Activated naive CD4-positive, alpha-beta T cell treated with anti-CD3 and anti-CD28 coated beads for 36 hours (primary cell): ENCODE data around the gene ALKBH3. TPM values are rescaled to one million over a fixed set of nuclear protein-coding genes. Genes with fewer than 3 reads are reported as not detected.

ENCODE experiments used
- CTCF ChIA-PET: fragments of 350-600 bp; sonication (Branson Sonifier 250); formaldehyde crosslinking; loops from one replicate; lab custom pipeline; 2021; ENCODE audit warnings: antibody characterized with exemption; lab: Charles Lee
- DNase-seq: peaks from one replicate; pipeline ENCODE4 v3.0.0-alpha.2; 2020
- H3K27ac Mint-ChIP-seq: one replicate; pipeline ENCODE4 v1.8.0; 2021; ENCODE audit warnings: mild to moderate bottlenecking, mixed read lengths
- H3K27me3 Mint-ChIP-seq: one replicate; pipeline ENCODE4 v1.8.0; 2021; ENCODE audit warnings: low read depth, mixed read lengths
- H3K36me3 Mint-ChIP-seq: one replicate; pipeline ENCODE4 v1.8.0; 2021; ENCODE audit warnings: low read depth, mixed read lengths
- H3K4me1 Mint-ChIP-seq: one replicate; pipeline ENCODE4 v1.8.0; 2021; ENCODE audit warnings: low read depth, mixed read lengths
- H3K4me3 Mint-ChIP-seq: one replicate; pipeline ENCODE4 v1.8.0; 2021; ENCODE audit warnings: mild to moderate bottlenecking, moderate library complexity, mixed read lengths
- H3K9me3 Mint-ChIP-seq: one replicate; pipeline ENCODE4 v1.8.0; 2021; ENCODE audit warnings: mixed read lengths
- intact Hi-C: fragments of 100-400 bp; cut with micrococcal nuclease; formaldehyde crosslinking; loops from one replicate; pipeline ENCODE4 v1.15.1; 2023
- total RNA-seq, 2 experiments: library from RNA; stranded (reverse); gene quantifications; one replicate each; pipeline ENCODE4 v1.2.3, GENCODE V29; 2021

ALKBH3 gene
- total RNA-seq, 2 experiments from 2014 or later: 33.5 to 36.6 TPM

- H3K4me3 Mint-ChIP-seq: no peak overlapping the region
These were observed 19.5 kb upstream of the ALKBH3 start for GRCh38 chr11:43861141-43861540.

GRCh38 chr11:43866520-43866919 lies 14.1 kb upstream of the ALKBH3 start:
- intact Hi-C loops: loop anchor here (5.0 kb wide), 3 partner anchors 326 to 554 kb away; partner anchors contain the start of genes API5 and TTC17
- H3K27me3 Mint-ChIP-seq: peaks cover 25% of the 10 kb centered on the region
- no peak for DNase-seq
- no peaks in the 10 kb centered on the region for H3K36me3 Mint-ChIP-seq
- CTCF ChIA-PET: interaction anchor here (0.9 kb wide), 1 partner anchor 15 kb away, joined by 5 read pairs; no protein-coding TSS in a partner anchor
- H3K4me1 Mint-ChIP-seq: peaks cover 28% of the 10 kb centered on the region
- H3K27ac Mint-ChIP-seq: no peak overlapping the region
- H3K9me3 Mint-ChIP-seq: no peaks in the 10 kb centered on the region
- no peak overlapping the region for H3K4me3 Mint-ChIP-seq

More at GRCh38 chr11:43861141-43861540, 19.5 kb upstream of the ALKBH3 start:
- peaks cover 6% of the 10 kb centered on the region for H3K9me3 Mint-ChIP-seq
- H3K4me1 Mint-ChIP-seq: peaks cover 6% of the 10 kb centered on the region
- H3K36me3 Mint-ChIP-seq: peaks cover under 1% of the 10 kb centered on the region
- DNase-seq: no peak
- H3K27me3 Mint-ChIP-seq: peaks cover 10% of the 10 kb centered on the region
- no peak overlapping the region for H3K27ac Mint-ChIP-seq
- CTCF ChIA-PET: interaction anchor here (1.5 kb wide), 1 partner anchor 9 kb away, joined by 4 read pairs; no protein-coding TSS in a partner anchor
- intact Hi-C loops: no loop called here

- Mint-ChIP-seq H3K4me1 (peaks cover 28% of the 10 kb centered on the region), H3K27me3 (peaks cover 28% of the 10 kb centered on the region), H3K4me3 (no peak overlapping the region), H3K36me3 (no peaks in the 10 kb centered on the region), H3K27ac (no peak overlapping the region), H3K9me3 (no peaks in the 10 kb centered on the region)
- DNase-seq: no peak
- CTCF ChIA-PET: interaction anchor here (0.9 kb wide), 1 partner anchor 16 kb away, joined by 5 read pairs; no protein-coding TSS in a partner anchor
- intact Hi-C loops: loop anchor here (5.0 kb wide), 3 partner anchors 325 to 555 kb away; partner anchors contain the start of genes API5 and TTC17
These were observed 13.7 kb upstream of the ALKBH3 start for GRCh38 chr11:43866969-43867368.

GRCh38 chr11:43868852-43869567 lies 11.6 kb upstream of the ALKBH3 start:
- Mint-ChIP-seq H3K4me3 (no peak overlapping the region), H3K9me3 (no peaks in the 10 kb centered on the region), H3K27ac (peak overlapping the region; percentile 28), H3K27me3 (peaks cover 46% of the 10 kb centered on the region), H3K36me3 (no peaks in the 10 kb centered on the region), H3K4me1 (peaks cover 24% of the 10 kb centered on the region)
- CTCF ChIA-PET: interaction anchor here (0.9 to 1.8 kb wide), 3 partner anchors 12 to 21 kb away, joined by 3 to 6 read pairs (median 3); no protein-coding TSS in a partner anchor
- intact Hi-C loops: loop anchor here (1.0 to 5.0 kb wide), 10 partner anchors 11 to 706 kb away; partner anchors contain the start of genes ALKBH3, API5, HSD17B12 and TTC17
- peak; percentile 70 for DNase-seq

- Mint-ChIP-seq H3K27me3 (peaks cover 46% of the 10 kb centered on the region), H3K36me3 (no peaks in the 10 kb centered on the region), H3K4me1 (peaks cover 22% of the 10 kb centered on the region), H3K9me3 (no peaks in the 10 kb centered on the region), H3K27ac (no peak overlapping the region), H3K4me3 (no peak overlapping the region)
- CTCF ChIA-PET: no interaction called here
- DNase-seq: no peak
- intact Hi-C loops: no loop called here
These were observed 9.6 kb upstream of the ALKBH3 start for GRCh38 chr11:43871051-43871450.

GRCh38 chr11:43872995-43873394 lies 7.6 kb upstream of the ALKBH3 start:
- peaks cover 40% of the 10 kb centered on the region for H3K27me3 Mint-ChIP-seq
- intact Hi-C loops: no loop called here

GRCh38 chr11:43874078-43874477 lies 6.6 kb upstream of the ALKBH3 start:
- peaks cover 40% of the 10 kb centered on the region for H3K27me3 Mint-ChIP-seq

More at GRCh38 chr11:43872995-43873394, 7.6 kb upstream of the ALKBH3 start:
- CTCF ChIA-PET: interaction anchor here (0.7 to 2.1 kb wide), 3 partner anchors 16 to 521 kb away, joined by 3 to 14 read pairs (median 3); no protein-coding TSS in a partner anchor
- Mint-ChIP-seq H3K27ac (no peak overlapping the region), H3K4me3 (no peak overlapping the region), H3K36me3 (no peaks in the 10 kb centered on the region), H3K4me1 (peaks cover 18% of the 10 kb centered on the region), H3K9me3 (no peaks in the 10 kb centered on the region)
- no peak for DNase-seq

GRCh38 chr11:43874738-43875137 lies 5.9 kb upstream of the ALKBH3 start:
- CTCF ChIA-PET: interaction anchor here (0.5 kb wide), 1 partner anchor 21 kb away, joined by 3 read pairs; no protein-coding TSS in a partner anchor
- Mint-ChIP-seq H3K36me3 (no peaks in the 10 kb centered on the region), H3K4me1 (peaks cover 1% of the 10 kb centered on the region), H3K4me3 (no peak overlapping the region), H3K27ac (no peak overlapping the region), H3K9me3 (no peaks in the 10 kb centered on the region), H3K27me3 (peaks cover 40% of the 10 kb centered on the region)
- intact Hi-C loops: no loop called here
- DNase-seq: no peak

More at GRCh38 chr11:43874078-43874477, 6.6 kb upstream of the ALKBH3 start:
- intact Hi-C loops: no loop called here
- Mint-ChIP-seq H3K4me1 (peaks cover 8% of the 10 kb centered on the region), H3K4me3 (no peak overlapping the region), H3K36me3 (no peaks in the 10 kb centered on the region), H3K27ac (no peak overlapping the region), H3K9me3 (no peaks in the 10 kb centered on the region)
- CTCF ChIA-PET: interaction anchor here (2.1 kb wide), 1 partner anchor 15 kb away, joined by 14 read pairs; no protein-coding TSS in a partner anchor
- no peak for DNase-seq

GRCh38 chr11:43879789-43880639 lies 617 bp upstream of the ALKBH3 start:
- intact Hi-C loops: loop anchor here (1.0 to 10.0 kb wide), 6 partner anchors 11 to 569 kb away; partner anchors contain the start of genes ACCS, API5, HSD17B12 and TTC17
- H3K4me1 Mint-ChIP-seq: peaks cover 32% of the 10 kb centered on the region

GRCh38 chr11:43892851-43893250 lies 12.2 kb downstream of the ALKBH3 start:
- CTCF ChIA-PET: interaction anchor here (0.7 to 1.2 kb wide), 2 partner anchors 53 to 110 kb away, joined by 3 to 5 read pairs; no protein-coding TSS in a partner anchor

More at GRCh38 chr11:43879789-43880639, 617 bp upstream of the ALKBH3 start:
- Mint-ChIP-seq H3K36me3 (peaks cover 9% of the 10 kb centered on the region), H3K4me3 (peak overlapping the region; percentile 81), H3K27me3 (peaks cover 1% of the 10 kb centered on the region), H3K9me3 (no peaks in the 10 kb centered on the region), H3K27ac (peak overlapping the region; percentile 60)
- no peak for DNase-seq
- CTCF ChIA-PET: interaction anchor here (0.7 to 2.4 kb wide), 2 partner anchors 10 to 225 kb away, joined by 3 to 19 read pairs; no protein-coding TSS in a partner anchor

GRCh38 chr11:43894546-43894945 lies 13.9 kb downstream of the ALKBH3 start:
- intact Hi-C loops: no loop called here
- no peak for DNase-seq
- H3K9me3 Mint-ChIP-seq: no peaks in the 10 kb centered on the region
- H3K4me3 Mint-ChIP-seq: no peak overlapping the region
- no peaks in the 10 kb centered on the region for H3K27me3 Mint-ChIP-seq
- H3K36me3 Mint-ChIP-seq: peaks cover 59% of the 10 kb centered on the region
- no peak overlapping the region for H3K27ac Mint-ChIP-seq
- no peaks in the 10 kb centered on the region for H3K4me1 Mint-ChIP-seq
- CTCF ChIA-PET: interaction anchor here (1.0 to 1.1 kb wide), 2 partner anchors 47 to 51 kb away, joined by 3 read pairs; no protein-coding TSS in a partner anchor

More at GRCh38 chr11:43892851-43893250, 12.2 kb downstream of the ALKBH3 start:
- DNase-seq: no peak
- Mint-ChIP-seq H3K4me1 (no peaks in the 10 kb centered on the region), H3K27ac (no peak overlapping the region), H3K9me3 (no peaks in the 10 kb centered on the region), H3K27me3 (no peaks in the 10 kb centered on the region), H3K4me3 (no peak overlapping the region), H3K36me3 (peaks cover 42% of the 10 kb centered on the region)
- intact Hi-C loops: no loop called here
